IMR-90 (cell line): ENCODE measurements around the gene NARS2. TPM values are rescaled to one million over a fixed set of nuclear protein-coding genes. Genes with fewer than 3 reads are reported as not detected.

Experiments used
- ATAC-seq: fragments of 200-7000 bp; cut with Tn5 transposase; 2 replicates; pipeline ENCODE4 v1.9.1; 2020; ENCODE audit warnings: low read depth, mild to moderate bottlenecking, moderate library complexity
- BruUV-seq: library from RNA; stranded (reverse); fragments of 400-500 nt; replicated peaks from 2 replicates; lab custom pipeline; 2021; lab: Mats Ljungman, UMichigan
- CTCF ChIA-PET: fragments of 300-600 bp; formaldehyde crosslinking; extraction: SDS; loops from one replicate; lab custom pipeline; 2021; ENCODE audit warnings: antibody characterized with exemption; lab: Yijun Ruan, JAX
- POLR2A ChIA-PET: fragments of 300-600 bp; sonication (Branson Sonifier 250); formaldehyde crosslinking; loops from one replicate; lab custom pipeline; 2022; ENCODE audit warnings: antibody characterized with exemption; ENCODE audit not compliant: unreplicated experiment; lab: Charles Lee
- DNase-seq: peaks from one replicate; pipeline ENCODE4 v3.0.0; 2013
- H2AFZ ChIP-seq: replicated peaks from 2 replicates; pipeline ENCODE3; 2013; ENCODE audit warnings: low read length, mild to moderate bottlenecking; ENCODE audit not compliant: poor library complexity
- H2AK5ac ChIP-seq: 2 replicates; pipeline ENCODE4 v1.6.1; 2013; ENCODE audit warnings: low read depth, low read length, inconsistent platforms
- H2AK9ac ChIP-seq: replicated peaks from 2 replicates; pipeline ENCODE3; 2013; ENCODE audit warnings: mild to moderate bottlenecking, low read depth, low read length, moderate library complexity; ENCODE audit not compliant: poor library complexity
- H2BK120ac ChIP-seq: 2 replicates; pipeline ENCODE4 v1.6.1; 2013; ENCODE audit warnings: low read depth, low read length, inconsistent platforms
- H2BK15ac ChIP-seq: 3 replicates; pipeline ENCODE4 v1.6.1; 2013; ENCODE audit warnings: low read depth, low read length, inconsistent platforms
- H2BK20ac ChIP-seq: 2 replicates; pipeline ENCODE4 v1.6.1; 2013; ENCODE audit warnings: low read depth, mild to moderate bottlenecking, inconsistent platforms, low read length, moderate library complexity
- H2BK5ac ChIP-seq: 2 replicates; pipeline ENCODE4 v1.6.1; 2013; ENCODE audit warnings: mild to moderate bottlenecking, low read depth, low read length, inconsistent platforms; ENCODE audit not compliant: poor library complexity, severe bottlenecking
- H3K14ac ChIP-seq: replicated peaks from 2 replicates; pipeline ENCODE4 v1.6.1; 2013; ENCODE audit warnings: low read depth, low read length, inconsistent platforms
- H3K18ac ChIP-seq: 2 replicates; pipeline ENCODE4 v1.6.1; 2013; ENCODE audit warnings: low read depth, low read length, control low read depth
- H3K23ac ChIP-seq: 2 replicates; pipeline ENCODE4 v1.6.1; 2013; ENCODE audit warnings: low read depth, low read length, inconsistent platforms
- H3K27ac ChIP-seq: 2 replicates; pipeline ENCODE4 v1.5.1; 2013; ENCODE audit warnings: mild to moderate bottlenecking, control low read depth, low read length; ENCODE audit not compliant: insufficient read depth
- H3K27me3 ChIP-seq: 2 replicates; pipeline ENCODE4 v1.6.1; 2013; ENCODE audit warnings: low read length; ENCODE audit not compliant: control insufficient read depth, insufficient read depth
- H3K36me3 ChIP-seq: 2 replicates; pipeline ENCODE4 v1.6.1; 2013; ENCODE audit warnings: low read length, mixed read lengths; ENCODE audit not compliant: control insufficient read depth, insufficient read depth
- H3K4ac ChIP-seq: 2 replicates; pipeline ENCODE4 v1.6.1; 2013; ENCODE audit warnings: low read depth, low read length, inconsistent platforms
- H3K4me1 ChIP-seq: 2 replicates; pipeline ENCODE4 v1.6.1; 2013; ENCODE audit warnings: low read length, mixed read lengths; ENCODE audit not compliant: control insufficient read depth, insufficient read depth
- H3K4me2 ChIP-seq: 2 replicates; pipeline ENCODE4 v1.6.1; 2013; ENCODE audit warnings: low read depth, mild to moderate bottlenecking, control low read depth, low read length, moderate library complexity
- H3K4me3 ChIP-seq: 2 replicates; pipeline ENCODE4 v1.5.1; 2013; ENCODE audit warnings: low read depth, mild to moderate bottlenecking, control low read depth, low read length, moderate library complexity; ENCODE audit not compliant: insufficient read depth
- H3K56ac ChIP-seq: 2 replicates; pipeline ENCODE4 v1.6.1; 2013; ENCODE audit warnings: low read length, inconsistent platforms; ENCODE audit not compliant: insufficient read depth; ENCODE audit errors: extremely low read depth
- H3K79me1 ChIP-seq, 2 experiments: 2 replicates each; pipeline ENCODE4 v1.6.1; 2013; ENCODE audit warnings: low read length in 2 of 2, inconsistent platforms in 1 of 2, low read depth in 1 of 2
- H3K9ac ChIP-seq: 2 replicates; pipeline ENCODE4 v1.6.1; 2013; ENCODE audit warnings: low read depth, low read length, control low read depth
- H3K9me1 ChIP-seq: 2 replicates; pipeline ENCODE4 v1.6.1; 2013; ENCODE audit warnings: low read length, inconsistent platforms; ENCODE audit not compliant: insufficient read depth
- H3K9me3 ChIP-seq: 2 replicates; pipeline ENCODE4 v1.6.1; 2013; ENCODE audit warnings: low read length; ENCODE audit not compliant: control insufficient read depth, insufficient read depth
- H4K20me1 ChIP-seq: 2 replicates; pipeline ENCODE4 v1.6.1; 2013; ENCODE audit warnings: low read length, inconsistent platforms; ENCODE audit not compliant: insufficient read depth
- H4K5ac ChIP-seq: 2 replicates; pipeline ENCODE4 v1.6.1; 2013; ENCODE audit warnings: mild to moderate bottlenecking, low read depth, low read length, control low read depth
- H4K8ac ChIP-seq, 2 experiments: 2 replicates each; pipeline ENCODE4 v1.6.1; 2013; ENCODE audit warnings: low read depth in 2 of 2, low read length in 2 of 2, control low read depth in 1 of 2, inconsistent platforms in 1 of 2
- H4K91ac ChIP-seq: 2 replicates; pipeline ENCODE4 v1.6.1; 2013; ENCODE audit warnings: low read depth, low read length, inconsistent platforms; ENCODE audit not compliant: insufficient read depth
- BHLHE40 ChIP-seq: fragments of 150-350 bp; IDR thresholded peaks from 2 replicates; pipeline ENCODE4 v1.6.1; 2016; ENCODE audit warnings: mild to moderate bottlenecking, low read depth, low read length
- CEBPB ChIP-seq: IDR thresholded peaks from 2 replicates; pipeline ENCODE4 v1.6.1; 2012; ENCODE audit warnings: low read depth, low read length, improper control_type of control experiment
- CTCF ChIP-seq: conservative IDR thresholded peaks from 2 replicates; pipeline ENCODE4 v1.5.1; 2012; ENCODE audit warnings: mild to moderate bottlenecking, low read depth, low read length, improper control_type of control experiment
- ELK1 ChIP-seq: fragments of 150-350 bp; IDR thresholded peaks from 2 replicates; pipeline ENCODE4 v1.6.1; 2016; ENCODE audit warnings: low read depth, mild to moderate bottlenecking, low read length, moderate library complexity, borderline replicate concordance
- MAZ ChIP-seq: IDR thresholded peaks from 2 replicates; pipeline ENCODE4 v1.6.1; 2012; ENCODE audit warnings: low read depth, mild to moderate bottlenecking, low read length, improper control_type of control experiment, moderate library complexity, borderline replicate concordance
- MXI1 ChIP-seq: IDR thresholded peaks from 2 replicates; pipeline ENCODE4 v1.6.1; 2012; ENCODE audit warnings: low read depth, mild to moderate bottlenecking, low read length, moderate library complexity, borderline replicate concordance
- POLR2A ChIP-seq: IDR thresholded peaks from 2 replicates; pipeline ENCODE4 v1.6.1; 2012; ENCODE audit warnings: mild to moderate bottlenecking, low read depth, low read length
- RAD21 ChIP-seq: IDR thresholded peaks from 2 replicates; pipeline ENCODE4 v1.6.1; 2012; ENCODE audit warnings: low read length, improper control_type of control experiment
- RCOR1 ChIP-seq: IDR thresholded peaks from 2 replicates; pipeline ENCODE4 v1.6.1; 2012; ENCODE audit warnings: mild to moderate bottlenecking, low read length, improper control_type of control experiment; ENCODE audit not compliant: insufficient replicate concordance
- USF2 ChIP-seq: fragments of 150-350 bp; IDR thresholded peaks from 2 replicates; pipeline ENCODE4 v1.6.1; 2017; ENCODE audit warnings: mild to moderate bottlenecking, antibody characterized with exemption, low read length, low read depth
- WGBS, 2 experiments: methylation state at CpG; one replicate each; pipeline versions ENCODE4 v1.1.5 to v1.1.7; 2013; ENCODE audit warnings: missing lambda C conversion rate in 2 of 2; ENCODE audit not compliant: insufficient read length in 1 of 2; ENCODE audit errors: extremely low coverage in 2 of 2; 5-methylcytosine and 5-hydroxymethylcytosine counted together
- dilution Hi-C: fragments of 300-500 bp; cut with HindIII; formaldehyde crosslinking; loops from one replicate; pipeline ENCODE4 v1.14.3; 2018; ENCODE audit warnings: low sequenced_read_pairs; ENCODE audit not compliant: unreplicated experiment
- in situ Hi-C: fragments of 300-500 bp; cut with MboI; formaldehyde crosslinking; loops from 3 replicates; pipeline ENCODE4 v1.14.3; 2019; ENCODE audit warnings: low sequenced_read_pairs, inconsistent platforms, mixed read lengths
- intact Hi-C: fragments of 100-400 bp; cut with micrococcal nuclease; formaldehyde crosslinking; loops from 2 replicates; pipeline ENCODE4 v1.10.0; 2022
- polyA plus RNA-seq, 3 experiments: library from polyadenylated mRNA; depleted of rRNA; stranded (reverse); fragments of >200 nt; gene quantifications; 2 replicates each; pipeline ENCODE4 v1.2.3, GENCODE V29; 2012; ENCODE audit warnings: low replicate concordance in 1 of 3
- total RNA-seq: library from RNA; depleted of rRNA; stranded (reverse); fragments of >200 nt; gene quantifications from 2 replicates; pipeline ENCODE4 v1.2.3, GENCODE V29; 2012

NARS2 gene
- total and polyA plus RNA-seq, 2 of the 4 experiments (the other 2 are of a cell fraction): 8.0 to 15.8 TPM

- no peak overlapping the region for H2BK120ac ChIP-seq
- ChIA-PET CTCF (no interaction called here), POLR2A (no interaction called here)
- H2BK20ac ChIP-seq: no peak overlapping the region
- no peak overlapping the region for H3K9ac ChIP-seq
- no peak overlapping the region for H4K91ac ChIP-seq
- no peak overlapping the region for H2AK9ac ChIP-seq
- H3K23ac ChIP-seq: no peak overlapping the region
- H3K27ac ChIP-seq: no peak overlapping the region
- TF ChIP-seq ELK1 (no peak), MAZ (no peak), RAD21 (no peak), BHLHE40 (no peak), CEBPB (no peak), RCOR1 (no peak), CTCF (no peak), USF2 (no peak), POLR2A (no peak), MXI1 (no peak)
- no peak overlapping the region for H3K56ac ChIP-seq
- no peaks in the 10 kb centered on the region for H3K9me3 ChIP-seq
- peaks cover 4% of the 10 kb centered on the region in 2 experiments; a peak in 2 of 4 replicates for H3K79me1 ChIP-seq
- dilution Hi-C loops: no loop called here
- peaks cover 4% of the 10 kb centered on the region; the same call in 1 of the 2 replicates for H3K36me3 ChIP-seq
- H2AFZ ChIP-seq: no peak overlapping the region
- intact Hi-C loops: loop anchor here (5.0 kb wide), 1 partner anchor 49 kb away; no protein-coding TSS in a partner anchor
- in situ Hi-C loops: no loop called here
- H3K4ac ChIP-seq: no peak overlapping the region
- H4K8ac ChIP-seq: no peak overlapping the region
- no peaks in the 10 kb centered on the region for H3K27me3 ChIP-seq
- 0 out of 2 replicates have a peak, but pooled peaks cover 4% of the 10 kb centered on the region for H3K9me1 ChIP-seq
- no peak overlapping the region for H2BK5ac ChIP-seq
- DNase-seq (no peak), ATAC-seq (no peak)
- no peak overlapping the region for H3K4me2 ChIP-seq
- H3K4me1 ChIP-seq: no peaks in the 10 kb centered on the region
- no peak overlapping the region for H2AK5ac ChIP-seq
- no peak overlapping the region for H3K14ac ChIP-seq
- no peak overlapping the region for H3K18ac ChIP-seq
- no peak overlapping the region for H2BK15ac ChIP-seq
- no TSS peak for BruUV-seq
- no peak overlapping the region for H3K4me3 ChIP-seq
- no peak overlapping the region for H4K5ac ChIP-seq
- H4K20me1 ChIP-seq: no peaks in the 10 kb centered on the region
- WGBS, 2 experiments: no CpG with 5 or more reads among the region's 6 CpGs
These were observed 48.0 kb downstream of the NARS2 start for GRCh38 chr11:78526497-78527146.
